Measurements from ENCODE around the gene CA5A.
"Not testable (repeated sequence)": the region's sequence is repeated elsewhere in the genome, so short reads cannot be mapped to it uniquely, and the experiment has no call there.

- TF ChIP-seq CTCF (IDR thresholded peaks at IDR 0.05; ENCODE audit: poor library complexity); EZH2 (IDR thresholded peaks at IDR 0.05; ENCODE audit: borderline replicate concordance); EZH2phosphoT487 (IDR thresholded peaks at IDR 0.05; ENCODE audit: low read depth, severe bottlenecking, unreplicated experiment): not testable (repeated sequence)
Observed at GRCh38 chr16:87868254-87869029, 67.9 kb downstream of the CA5A start.
